Measurements from ENCODE around the gene RHOH. TPM values are rescaled to one million over a fixed set of nuclear protein-coding genes. Genes with fewer than 3 reads are reported as not detected.

RHOH gene
- total RNA-seq, 2 donors from 2014 or later: 1.6 to 2.6 TPM

- Histone ChIP-seq H3K9me3 (no peaks in the 10 kb centered on the region), H3K36me3 (no peaks in the 10 kb centered on the region), H3K27me3 (no peaks in the 10 kb centered on the region), H3K27ac (no peak overlapping the region), H3K9ac (ENCODE audit: low read depth in 2 of 2, low read length in 2 of 2) (no peak overlapping the region), H3K4me3 (no peak overlapping the region), H3K4me1 (no peaks in the 10 kb centered on the region)
- TF ChIP-seq, protein P1, sequence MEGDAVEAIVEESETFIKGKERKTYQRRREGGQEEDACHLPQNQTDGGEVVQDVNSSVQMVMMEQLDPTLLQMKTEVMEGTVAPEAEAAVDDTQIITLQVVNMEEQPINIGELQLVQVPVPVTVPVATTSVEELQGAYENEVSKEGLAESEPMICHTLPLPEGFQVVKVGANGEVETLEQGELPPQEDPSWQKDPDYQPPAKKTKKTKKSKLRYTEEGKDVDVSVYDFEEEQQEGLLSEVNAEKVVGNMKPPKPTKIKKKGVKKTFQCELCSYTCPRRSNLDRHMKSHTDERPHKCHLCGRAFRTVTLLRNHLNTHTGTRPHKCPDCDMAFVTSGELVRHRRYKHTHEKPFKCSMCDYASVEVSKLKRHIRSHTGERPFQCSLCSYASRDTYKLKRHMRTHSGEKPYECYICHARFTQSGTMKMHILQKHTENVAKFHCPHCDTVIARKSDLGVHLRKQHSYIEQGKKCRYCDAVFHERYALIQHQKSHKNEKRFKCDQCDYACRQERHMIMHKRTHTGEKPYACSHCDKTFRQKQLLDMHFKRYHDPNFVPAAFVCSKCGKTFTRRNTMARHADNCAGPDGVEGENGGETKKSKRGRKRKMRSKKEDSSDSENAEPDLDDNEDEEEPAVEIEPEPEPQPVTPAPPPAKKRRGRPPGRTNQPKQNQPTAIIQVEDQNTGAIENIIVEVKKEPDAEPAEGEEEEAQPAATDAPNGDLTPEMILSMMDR (IDR thresholded peaks at IDR 0.05): no peak
- intact Hi-C loops (cut with DNase I): no loop called here
- no peak for DNase-seq
Observed at GRCh38 chr4:40234519-40235039, 37.7 kb downstream of the RHOH start.

- no peak for DNase-seq
- intact Hi-C loops (cut with DNase I): no loop called here
- H3K27ac ChIP-seq: peak overlapping the region; percentile 25
- no peaks in the 10 kb centered on the region for H3K27me3 ChIP-seq
- H3K9ac ChIP-seq (ENCODE audit: low read depth in 2 of 2, low read length in 2 of 2): no peak overlapping the region
- no peaks in the 10 kb centered on the region for H3K9me3 ChIP-seq
- no peak overlapping the region for H3K4me3 ChIP-seq
- H3K36me3 ChIP-seq: no peaks in the 10 kb centered on the region
- no peaks in the 10 kb centered on the region for H3K4me1 ChIP-seq
- TF ChIP-seq, protein P1 (IDR thresholded peaks at IDR 0.05): no peak
Observed at GRCh38 chr4:40238008-40238699, 41.3 kb downstream of the RHOH start.

DNA sequence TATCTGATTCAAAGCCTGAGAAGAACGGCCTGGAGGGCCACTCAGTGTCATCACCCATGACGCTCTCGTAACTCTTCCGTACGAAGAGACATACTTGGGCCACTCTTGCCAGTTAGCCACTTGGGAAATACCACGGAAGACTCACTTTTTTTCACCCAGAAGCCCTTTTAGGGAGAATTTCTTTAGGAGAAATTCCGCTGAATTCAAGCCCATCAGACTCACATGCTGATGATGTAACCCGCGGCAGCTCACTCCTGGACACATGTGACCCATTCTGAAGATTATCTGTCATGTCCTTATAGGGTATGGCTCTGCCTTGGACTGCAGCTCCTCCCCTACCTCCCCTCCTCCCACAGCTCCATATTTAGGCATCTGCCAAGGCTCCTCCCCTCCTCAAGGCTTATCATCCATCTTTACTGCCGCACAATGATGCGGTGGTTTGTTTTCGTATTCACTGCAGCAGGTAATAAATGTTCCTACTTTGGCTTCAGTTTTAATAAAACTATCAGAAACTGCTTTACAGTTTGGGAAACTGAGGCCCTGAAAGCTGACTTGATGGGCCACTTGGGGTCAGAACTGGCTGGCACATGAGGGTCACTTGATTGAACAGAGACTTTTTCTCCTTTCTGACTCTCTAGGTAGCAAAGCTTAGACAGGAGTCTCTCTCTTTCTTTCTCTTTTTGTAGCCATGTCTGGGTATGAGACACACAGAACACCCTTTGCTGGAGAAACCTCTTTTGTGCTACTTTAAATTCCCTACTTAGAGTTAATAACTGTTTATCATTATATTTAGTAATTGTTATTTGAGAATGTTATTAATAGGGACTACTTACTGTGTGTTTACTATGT lies 42.1 kb downstream of the RHOH start:
- no peaks in the 10 kb centered on the region for H3K36me3 ChIP-seq
- no peak for DNase-seq
- no peaks in the 10 kb centered on the region for H3K27me3 ChIP-seq
- H3K9me3 ChIP-seq: no peaks in the 10 kb centered on the region
- peak overlapping the region; percentile 25 for H3K27ac ChIP-seq
- no peak overlapping the region for H3K4me3 ChIP-seq
- H3K9ac ChIP-seq (ENCODE audit: low read depth in 2 of 2, low read length in 2 of 2): no peak overlapping the region
- intact Hi-C loops (cut with DNase I): no loop called here
- H3K4me1 ChIP-seq: no peaks in the 10 kb centered on the region
- TF ChIP-seq, protein P1 (IDR thresholded peaks at IDR 0.05): no peak

DNA sequence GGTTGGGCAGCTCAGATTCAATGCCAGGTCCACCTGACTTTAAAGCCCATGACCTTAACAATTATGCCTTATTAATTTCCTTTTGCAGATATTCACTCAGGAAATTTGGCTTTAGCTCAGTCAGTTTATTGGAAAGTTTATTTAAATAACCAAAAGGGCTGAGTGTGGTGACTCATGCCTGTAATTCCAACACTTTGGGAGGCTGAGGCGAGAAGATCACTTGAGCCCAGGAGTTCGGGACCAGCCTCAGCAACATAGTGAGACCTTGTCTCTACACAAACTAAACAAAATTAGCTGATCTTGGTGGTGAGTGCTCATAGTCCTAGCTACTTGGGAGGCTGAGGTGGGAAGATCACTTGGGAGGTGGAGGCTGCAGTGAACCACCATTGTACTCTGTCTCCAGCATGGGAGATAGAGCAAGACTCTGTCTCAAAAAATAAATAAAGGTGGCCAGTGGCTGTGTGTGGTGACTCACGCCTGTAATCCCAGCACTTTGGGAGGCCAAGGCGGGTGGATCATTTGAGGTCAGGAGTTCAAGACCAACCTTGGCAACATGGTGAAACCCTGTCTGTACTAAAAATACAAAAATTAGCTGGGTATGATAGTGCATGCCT lies 43.3 kb downstream of the RHOH start:
- TF ChIP-seq, protein P1 (IDR thresholded peaks at IDR 0.05): no peak
- H3K4me3 ChIP-seq: no peak overlapping the region
- no peaks in the 10 kb centered on the region for H3K36me3 ChIP-seq
- no peak overlapping the region for H3K9ac ChIP-seq (ENCODE audit: low read depth in 2 of 2, low read length in 2 of 2)
- H3K27ac ChIP-seq: no peak overlapping the region
- DNase-seq: no peak
- no peaks in the 10 kb centered on the region for H3K27me3 ChIP-seq
- H3K4me1 ChIP-seq: no peaks in the 10 kb centered on the region
- intact Hi-C loops (cut with DNase I): no loop called here
- no peaks in the 10 kb centered on the region for H3K9me3 ChIP-seq

DNA sequence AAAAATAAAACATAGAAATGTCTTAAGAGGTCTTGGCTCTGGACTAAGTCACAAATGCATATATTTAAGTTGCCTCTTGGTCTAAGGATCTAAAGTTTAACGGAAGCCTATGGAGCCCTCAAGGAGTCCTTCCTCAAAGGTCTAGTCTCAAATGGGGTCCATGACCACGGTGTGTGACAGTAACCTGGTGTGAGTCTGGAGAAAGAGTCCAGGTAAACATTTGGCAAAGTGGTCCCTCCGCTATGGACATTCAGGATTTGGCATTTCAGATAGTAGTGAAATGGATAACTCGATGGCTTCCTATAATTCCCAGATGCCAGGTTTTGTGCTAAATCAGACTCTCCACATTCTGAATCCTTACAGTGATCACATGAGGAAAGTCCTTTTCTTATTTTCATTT lies 44.2 kb downstream of the RHOH start:
- TF ChIP-seq, protein P1 (IDR thresholded peaks at IDR 0.05): no peak
- intact Hi-C loops (cut with DNase I): no loop called here
- Histone ChIP-seq H3K9me3 (no peaks in the 10 kb centered on the region), H3K4me1 (no peaks in the 10 kb centered on the region), H3K27ac (no peak overlapping the region), H3K27me3 (no peaks in the 10 kb centered on the region), H3K36me3 (no peaks in the 10 kb centered on the region), H3K9ac (ENCODE audit: low read depth in 2 of 2, low read length in 2 of 2) (no peak overlapping the region), H3K4me3 (no peak overlapping the region)
- DNase-seq: no peak

Data from colonic mucosa (tissue), 4 donors.